BJ (cell line): ENCODE measurements around the gene TARP.

Source experiments
- CTCF ChIA-PET: fragments of 350-600 bp; formaldehyde crosslinking; extraction: SDS; loops from one replicate; lab custom pipeline; 2021; ENCODE audit warnings: antibody characterized with exemption, inconsistent platforms; lab: Yijun Ruan, JAX
- POLR2A ChIA-PET: fragments of 300-600 bp; sonication (Branson Sonifier 250); formaldehyde crosslinking; extraction: SDS; loops from one replicate; lab custom pipeline; 2021; ENCODE audit warnings: antibody characterized with exemption; lab: Charles Lee
- DNase-seq: peaks from one replicate; pipeline ENCODE4 v3.0.0-alpha.2; 2011; ENCODE audit warnings: low read depth
- H3K27me3 ChIP-seq: 2 replicates; pipeline ENCODE4 v1.6.0; 2011; ENCODE audit warnings: low read length; ENCODE audit not compliant: control insufficient read depth, insufficient read depth
- H3K36me3 ChIP-seq: 2 replicates; pipeline ENCODE4 v1.5.1; 2011; ENCODE audit warnings: low read length; ENCODE audit not compliant: control insufficient read depth, insufficient read depth
- H3K4me3 ChIP-seq: 2 replicates; pipeline ENCODE4 v1.5.1; 2011; ENCODE audit warnings: low read depth, mild to moderate bottlenecking, control low read depth, low read length
- CTCF ChIP-seq: IDR thresholded peaks from 2 replicates; pipeline ENCODE4 v1.5.1; 2011; ENCODE audit warnings: low read depth, mild to moderate bottlenecking, control low read depth, inconsistent platforms, low read length, moderate library complexity; ENCODE audit not compliant: insufficient read depth

The TARP gene

GRCh38 chr7:38283107-38283506 lies 9.7 kb upstream of the TARP start:
- H3K27me3 ChIP-seq, result peaks cover 4% of the 10 kb centered on the region; the same call in 1 of the 2 replicates
- no peak for TF ChIP-seq CTCF
- H3K4me3 ChIP-seq, result no peak overlapping the region
- no peaks in the 10 kb centered on the region for H3K36me3 ChIP-seq
- CTCF ChIA-PET, result interaction anchor here (1.8 kb wide), 1 partner anchor 26 kb away, joined by 4 read pairs; no protein-coding TSS in a partner anchor
- DNase-seq, result no peak
- POLR2A ChIA-PET, result no interaction called here

- H3K36me3 ChIP-seq, result no peaks in the 10 kb centered on the region
- no peak for TF ChIP-seq CTCF
- no peak overlapping the region for H3K4me3 ChIP-seq
- no peak for DNase-seq
- peaks cover 4% of the 10 kb centered on the region; the same call in 1 of the 2 replicates for H3K27me3 ChIP-seq
- CTCF ChIA-PET, result interaction anchor here (1.0 to 1.9 kb wide), 2 partner anchors 23 to 54 kb away, joined by 4 to 5 read pairs; no protein-coding TSS in a partner anchor
- POLR2A ChIA-PET, result no interaction called here
Observed at GRCh38 chr7:38282081-38282480, 8.6 kb upstream of the TARP start.

- no peak for DNase-seq
- Histone ChIP-seq H3K4me3 (no peak overlapping the region), H3K27me3 (peaks cover 1% of the 10 kb centered on the region; the same call in 1 of the 2 replicates), H3K36me3 (no peaks in the 10 kb centered on the region)
- ChIA-PET POLR2A (no interaction called here), CTCF (interaction anchor here (1.0 to 1.9 kb wide), 2 partner anchors 24 to 54 kb away, joined by 4 to 5 read pairs; no protein-coding TSS in a partner anchor)
- TF ChIP-seq CTCF, result no peak
Observed at GRCh38 chr7:38281266-38281665, 7.8 kb upstream of the TARP start.

- DNase-seq, result no peak
- H3K36me3 ChIP-seq, result no peaks in the 10 kb centered on the region
- H3K27me3 ChIP-seq, result no peaks in the 10 kb centered on the region; the same call in 1 of the 2 replicates
- POLR2A ChIA-PET, result no interaction called here
- no peak overlapping the region for H3K4me3 ChIP-seq
- no peak for TF ChIP-seq CTCF
- CTCF ChIA-PET, result interaction anchor here (1.9 kb wide), 1 partner anchor 24 kb away, joined by 5 read pairs; no protein-coding TSS in a partner anchor
Observed at GRCh38 chr7:38280707-38281106, 7.3 kb upstream of the TARP start.

- DNase-seq, result no peak
- ChIA-PET CTCF (no interaction called here), POLR2A (no interaction called here)
- H3K4me3 ChIP-seq, result no peak overlapping the region
- TF ChIP-seq CTCF, result no peak
- no peaks in the 10 kb centered on the region for H3K36me3 ChIP-seq
- H3K27me3 ChIP-seq, result no peaks in the 10 kb centered on the region; the same call in 1 of the 2 replicates
Observed at GRCh38 chr7:38280000-38280399, 6.6 kb upstream of the TARP start.
